Measurements from ENCODE around the gene ZNF253.

GRCh38 chr19:19823916-19824315 lies 41.8 kb upstream of the ZNF253 start:
- TF ChIP-seq POLR2A (IDR thresholded peaks at IDR 0.05; ENCODE audit: control extremely low read depth in 1 of 2, low read depth in 2 of 2, low read length in 2 of 2), result no peak
- no peak for TF ChIP-seq CTCF (IDR thresholded peaks at IDR 0.05; ENCODE audit: control extremely low read depth in 1 of 3, insufficient read depth in 1 of 3, low read depth in 1 of 3, low read length in 3 of 3)
- TF ChIP-seq POLR2AphosphoS5 (IDR thresholded peaks at IDR 0.05; ENCODE audit: low read depth, low read length), result no peak
- no peak for TF ChIP-seq CHD2 (IDR thresholded peaks at IDR 0.05; ENCODE audit: low read length)
- TF ChIP-seq NRF1 (IDR thresholded peaks at IDR 0.05; ENCODE audit: low read depth, low read length), result no peak
- no peak for TF ChIP-seq EZH2 (IDR thresholded peaks at IDR 0.05; ENCODE audit: low read depth, low read length, severe bottlenecking)
- TF ChIP-seq YY1 (IDR thresholded peaks at IDR 0.05; ENCODE audit: low read depth, low read length), result no peak
- TF ChIP-seq TCF12 (IDR thresholded peaks at IDR 0.05; ENCODE audit: low read depth, low read length), result no peak
- TF ChIP-seq EP300 (IDR thresholded peaks at IDR 0.05; ENCODE audit: borderline replicate concordance in 1 of 2, low read depth in 2 of 2, low read length in 2 of 2), result no peak
- no peak for TF ChIP-seq CEBPB (IDR thresholded peaks at IDR 0.05; ENCODE audit: low read depth, low read length)
- no peak for TF ChIP-seq ASH2L (IDR thresholded peaks at IDR 0.05; ENCODE audit: low read length)
- no peak for TF ChIP-seq CREB1 (IDR thresholded peaks at IDR 0.05)
- no peak for TF ChIP-seq SP1 (IDR thresholded peaks at IDR 0.05; ENCODE audit: low read depth, low read length)
- TF ChIP-seq CBX5 (IDR thresholded peaks at IDR 0.05; ENCODE audit: low read depth, low read length), result no peak

Measured in H1 (cell line).